Measurements from ENCODE around the gene CRHR2.

- TF ChIP-seq YY1 (IDR thresholded peaks at IDR 0.05; ENCODE audit: insufficient read depth, insufficient read length) (no peak), ZNF274 (IDR thresholded peaks at IDR 0.05; ENCODE audit: low read depth, low read length) (no peak), SUZ12 (IDR thresholded peaks at IDR 0.05; ENCODE audit: extremely low read depth, insufficient read depth, insufficient read length) (no peak)
Observed at GRCh38 chr7:30683816-30684215, 1.6 kb upstream of the CRHR2 start.
